Neutrophil (primary cell): ENCODE measurements around the gene TYK2.
A peak's percentile ranks its signal among the peaks of the same experiment; 100 is the strongest.
"Not testable (repeated sequence)": the region's sequence is repeated elsewhere in the genome, so short reads cannot be mapped to it uniquely, and the experiment has no call there.

Experiments
- H3K27ac ChIP-seq: fragments of 200-600 bp; sonication (generic); 2 replicates; pipeline ENCODE4 v1.5.1; 2016; ENCODE audit warnings: mild to moderate bottlenecking, moderate library complexity
- H3K27me3 ChIP-seq: fragments of 200-600 bp; sonication (generic); 2 replicates; pipeline ENCODE4 v1.6.0; 2016; ENCODE audit warnings: mild to moderate bottlenecking
- H3K36me3 ChIP-seq: fragments of 200-600 bp; sonication (generic); 2 replicates; pipeline ENCODE4 v1.5.1; 2017
- H3K4me1 ChIP-seq, 2 experiments: fragments of 200-600 bp in 1 of 2; sonication (generic) in 1 of 2; 1 replicate in 1 of 2; 2 replicates in 1 of 2; pipeline versions ENCODE4 v1.5.1 to v1.6.1; 2013 to 2016; ENCODE audit warnings: low read depth in 1 of 2, low read length in 1 of 2, mild to moderate bottlenecking in 1 of 2, moderate library complexity in 1 of 2; ENCODE audit not compliant: control insufficient read depth in 1 of 2, insufficient read depth in 1 of 2
- H3K4me3 ChIP-seq, 2 experiments: fragments of 200-600 bp in 1 of 2; sonication (generic) in 1 of 2; 1 replicate in 1 of 2; 2 replicates in 1 of 2; pipeline ENCODE4 v1.5.1; 2013 to 2016; ENCODE audit warnings: low read depth in 1 of 2, low read length in 1 of 2, mild to moderate bottlenecking in 1 of 2, moderate library complexity in 1 of 2
- H3K9me3 ChIP-seq: fragments of 200-600 bp; sonication (generic); 2 replicates; pipeline ENCODE4 v1.5.1; 2016
- TF ChIP-seq, protein P1 (sequence below): fragments of 200-600 bp; sonication (generic); IDR thresholded peaks from 2 replicates; pipeline ENCODE4 v1.5.1; 2016; ENCODE audit warnings: antibody characterized with exemption

The TYK2 gene

DNA sequence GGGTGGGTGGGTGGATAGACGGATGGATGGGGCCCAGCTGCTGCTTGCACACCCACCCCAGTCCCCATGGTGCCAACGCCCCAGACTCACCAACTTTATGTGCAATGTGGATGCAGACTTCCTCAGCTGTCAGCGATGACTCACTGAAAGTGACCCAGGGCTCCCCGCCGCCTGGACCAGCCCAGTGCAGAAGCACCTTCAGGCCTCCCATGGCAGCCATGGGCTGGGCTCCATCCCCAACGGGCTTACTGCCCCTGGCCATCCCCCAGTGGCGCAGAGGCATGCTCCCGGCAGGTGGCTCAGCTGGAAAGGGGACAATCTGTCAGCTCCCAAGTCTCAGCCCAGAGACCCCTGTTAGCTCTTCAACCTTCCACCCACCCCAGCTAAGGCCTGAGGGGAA is 2.2 kb downstream of the TYK2 start:
- Histone ChIP-seq H3K27me3 (no peaks in the 10 kb centered on the region), H3K27ac (no peak overlapping the region), H3K9me3 (no peaks in the 10 kb centered on the region), H3K4me3 (no peak overlapping the region), H3K36me3 (peaks cover 37% of the 10 kb centered on the region), H3K4me1 (peaks cover 37 to 41% of the 10 kb centered on the region in 2 experiments)
- TF ChIP-seq, protein P1, sequence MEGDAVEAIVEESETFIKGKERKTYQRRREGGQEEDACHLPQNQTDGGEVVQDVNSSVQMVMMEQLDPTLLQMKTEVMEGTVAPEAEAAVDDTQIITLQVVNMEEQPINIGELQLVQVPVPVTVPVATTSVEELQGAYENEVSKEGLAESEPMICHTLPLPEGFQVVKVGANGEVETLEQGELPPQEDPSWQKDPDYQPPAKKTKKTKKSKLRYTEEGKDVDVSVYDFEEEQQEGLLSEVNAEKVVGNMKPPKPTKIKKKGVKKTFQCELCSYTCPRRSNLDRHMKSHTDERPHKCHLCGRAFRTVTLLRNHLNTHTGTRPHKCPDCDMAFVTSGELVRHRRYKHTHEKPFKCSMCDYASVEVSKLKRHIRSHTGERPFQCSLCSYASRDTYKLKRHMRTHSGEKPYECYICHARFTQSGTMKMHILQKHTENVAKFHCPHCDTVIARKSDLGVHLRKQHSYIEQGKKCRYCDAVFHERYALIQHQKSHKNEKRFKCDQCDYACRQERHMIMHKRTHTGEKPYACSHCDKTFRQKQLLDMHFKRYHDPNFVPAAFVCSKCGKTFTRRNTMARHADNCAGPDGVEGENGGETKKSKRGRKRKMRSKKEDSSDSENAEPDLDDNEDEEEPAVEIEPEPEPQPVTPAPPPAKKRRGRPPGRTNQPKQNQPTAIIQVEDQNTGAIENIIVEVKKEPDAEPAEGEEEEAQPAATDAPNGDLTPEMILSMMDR, result no peak

DNA sequence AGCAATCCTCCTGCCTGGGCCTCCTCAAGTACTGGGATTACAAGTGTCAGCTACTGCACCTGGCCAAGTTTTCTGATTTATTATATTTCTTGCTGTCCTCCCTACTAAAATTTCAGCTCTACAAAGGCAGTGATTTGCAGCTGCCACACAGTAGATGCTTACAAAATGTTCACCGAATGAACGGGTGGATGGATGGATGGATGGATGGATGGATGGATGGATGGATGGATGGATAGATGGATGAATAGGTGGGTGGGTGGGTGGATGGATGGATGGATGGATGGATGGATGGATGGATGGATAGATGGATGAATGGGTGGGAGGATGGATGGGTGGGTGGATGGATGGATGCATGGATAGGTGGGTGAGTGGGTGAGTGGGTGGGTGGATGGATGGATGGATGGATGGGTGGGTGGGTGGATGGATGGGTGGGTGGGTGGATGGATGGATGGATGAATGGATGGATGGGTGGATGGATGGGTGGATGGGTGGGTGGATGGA is 3.2 kb downstream of the TYK2 start:
- H3K4me3 ChIP-seq, H3K27me3 ChIP-seq, H3K9me3 ChIP-seq, H3K27ac ChIP-seq: not testable (repeated sequence)
- Histone ChIP-seq H3K4me1 (peaks cover 43 to 46% of the 10 kb centered on the region in 2 experiments), H3K36me3 (peaks cover 37% of the 10 kb centered on the region)

DNA sequence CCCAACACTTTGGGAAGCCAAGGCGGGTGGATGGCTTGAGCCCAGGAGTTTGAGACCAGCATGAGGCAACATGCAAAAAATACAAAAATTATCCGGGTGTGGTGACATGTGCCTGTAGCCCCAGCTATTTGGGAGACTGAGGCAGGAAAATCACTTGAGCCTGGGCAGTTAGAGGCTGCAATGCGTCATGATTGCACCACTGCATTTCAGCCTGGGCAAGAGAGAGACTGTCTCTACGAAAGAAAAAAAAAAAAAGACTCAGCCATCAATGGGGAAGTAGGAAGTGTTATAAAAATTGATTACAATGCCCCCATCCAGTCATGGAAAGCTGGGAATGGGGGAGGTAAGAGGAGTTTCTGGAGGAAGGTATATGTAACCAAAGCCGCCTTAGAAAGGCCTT is 5.4 kb downstream of the TYK2 start:
- Histone ChIP-seq H3K4me3 (no peak overlapping the region), H3K9me3 (no peaks in the 10 kb centered on the region), H3K27me3 (no peaks in the 10 kb centered on the region), H3K27ac (peak overlapping the region; percentile 42), H3K36me3 (peaks cover 54% of the 10 kb centered on the region), H3K4me1 (peaks cover 38 to 39% of the 10 kb centered on the region in 2 experiments)
- TF ChIP-seq, protein P1, result no peak

DNA sequence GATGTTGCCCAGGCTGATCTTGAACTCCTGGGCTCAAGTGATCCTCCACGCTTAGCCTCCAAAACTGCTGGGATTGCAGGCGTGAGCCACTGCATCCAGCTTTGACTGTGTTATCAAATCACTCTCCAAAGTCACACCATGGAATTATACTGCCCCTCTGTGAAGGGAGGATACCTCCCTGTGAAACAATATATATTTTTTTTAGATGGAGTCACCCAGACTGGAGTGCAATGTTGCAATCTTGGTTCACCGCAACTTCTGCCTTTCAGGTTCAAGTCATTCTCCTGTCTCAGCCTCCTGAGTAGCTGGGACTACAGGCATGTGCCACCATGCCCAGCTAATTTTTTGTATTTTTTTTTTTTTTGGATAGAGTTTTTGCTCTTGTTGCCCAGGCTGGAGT is 7.7 kb downstream of the TYK2 start:
- Histone ChIP-seq H3K4me1 (peaks cover 20 to 33% of the 10 kb centered on the region in 2 experiments), H3K27ac (peak overlapping the region; percentile 89), H3K27me3 (no peaks in the 10 kb centered on the region), H3K4me3 (peak overlapping the region; percentile 38 to 46), H3K9me3 (no peaks in the 10 kb centered on the region), H3K36me3 (peaks cover 61% of the 10 kb centered on the region)
- TF ChIP-seq, protein P1, result peak; percentile 10

DNA sequence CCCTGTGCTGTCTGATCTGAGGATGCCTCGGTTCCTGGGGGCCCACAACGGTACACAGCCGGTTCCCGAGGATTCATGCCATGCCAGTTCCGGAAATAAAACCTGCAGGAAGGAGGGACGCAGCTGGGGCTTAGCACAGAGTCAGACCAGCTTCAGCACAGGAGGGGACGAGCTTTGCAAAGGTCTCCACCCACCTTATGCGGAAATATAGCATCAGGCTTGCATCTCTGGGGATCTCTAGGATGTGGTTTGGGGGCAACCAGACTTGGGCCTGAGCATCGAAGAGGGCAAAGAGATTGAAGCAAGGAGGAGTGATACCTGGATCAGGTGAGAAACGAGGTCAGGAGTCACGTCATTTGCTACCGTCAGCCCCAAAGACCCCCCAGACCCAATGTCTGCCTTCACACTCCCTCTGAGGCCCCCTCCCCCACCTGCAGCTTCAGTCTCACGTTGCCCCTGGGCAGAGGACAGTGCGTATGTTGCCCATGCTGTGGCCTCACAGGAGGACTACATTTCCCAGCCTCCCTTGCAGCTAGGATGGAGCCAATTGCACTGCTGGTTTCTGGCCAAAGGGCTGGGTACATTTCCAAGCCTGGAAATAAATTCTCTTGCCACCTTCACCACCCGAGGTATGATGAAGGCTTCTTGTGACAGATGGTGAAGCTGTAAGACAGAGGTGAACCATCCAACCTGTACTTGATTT is 12.1 kb downstream of the TYK2 start:
- Histone ChIP-seq H3K4me1 (peaks cover 12 to 15% of the 10 kb centered on the region in 2 experiments), H3K36me3 (peaks cover 83% of the 10 kb centered on the region), H3K9me3 (no peaks in the 10 kb centered on the region), H3K27ac (no peak overlapping the region), H3K27me3 (no peaks in the 10 kb centered on the region), H3K4me3 (no peak overlapping the region)
- TF ChIP-seq, protein P1, result no peak

DNA sequence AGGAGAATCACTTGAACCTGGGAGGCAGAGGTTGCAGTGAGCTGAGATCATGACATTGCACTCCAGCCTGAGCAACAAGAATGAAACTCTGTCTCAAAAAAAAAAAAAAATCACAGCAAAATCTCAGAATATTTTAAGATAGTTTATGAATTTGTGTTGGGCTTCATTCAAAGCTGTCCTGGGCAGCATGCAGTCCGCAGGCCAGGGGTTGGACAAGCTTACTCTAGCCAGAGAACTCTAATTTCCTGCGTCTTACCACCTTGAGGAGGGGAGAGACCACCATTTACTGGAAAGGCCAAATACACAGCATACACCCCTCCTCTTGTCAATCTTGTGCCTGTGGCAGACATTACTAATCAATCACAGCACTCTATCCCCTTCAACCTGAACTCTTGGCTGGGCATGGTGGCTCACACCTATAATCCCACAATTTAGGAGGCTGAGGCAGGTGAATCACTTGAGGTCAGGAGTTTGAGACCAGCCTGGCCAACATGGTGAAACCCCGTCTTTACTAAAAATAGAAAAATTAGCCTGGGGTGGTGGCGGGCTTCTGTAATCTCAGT is 13.3 kb downstream of the TYK2 start:
- H3K9me3 ChIP-seq, H3K4me1 ChIP-seq, H3K4me3 ChIP-seq, H3K27ac ChIP-seq, H3K27me3 ChIP-seq: not testable (repeated sequence)
- H3K36me3 ChIP-seq, result peaks cover 95% of the 10 kb centered on the region
